C4-2B (cell line): Measurements from ENCODE around the gene KCNK3.

Source experiments
- ZFX ChIP-seq: fragments of 450-650 bp; IDR thresholded peaks from 2 replicates; pipeline ENCODE4 v1.6.1; 2017
- TF ChIP-seq, protein P1 (sequence below): fragments of 450-650 bp; conservative IDR thresholded peaks from 2 replicates; pipeline ENCODE4 v1.5.1; 2017; ENCODE audit warnings: mild to moderate bottlenecking

DNA sequence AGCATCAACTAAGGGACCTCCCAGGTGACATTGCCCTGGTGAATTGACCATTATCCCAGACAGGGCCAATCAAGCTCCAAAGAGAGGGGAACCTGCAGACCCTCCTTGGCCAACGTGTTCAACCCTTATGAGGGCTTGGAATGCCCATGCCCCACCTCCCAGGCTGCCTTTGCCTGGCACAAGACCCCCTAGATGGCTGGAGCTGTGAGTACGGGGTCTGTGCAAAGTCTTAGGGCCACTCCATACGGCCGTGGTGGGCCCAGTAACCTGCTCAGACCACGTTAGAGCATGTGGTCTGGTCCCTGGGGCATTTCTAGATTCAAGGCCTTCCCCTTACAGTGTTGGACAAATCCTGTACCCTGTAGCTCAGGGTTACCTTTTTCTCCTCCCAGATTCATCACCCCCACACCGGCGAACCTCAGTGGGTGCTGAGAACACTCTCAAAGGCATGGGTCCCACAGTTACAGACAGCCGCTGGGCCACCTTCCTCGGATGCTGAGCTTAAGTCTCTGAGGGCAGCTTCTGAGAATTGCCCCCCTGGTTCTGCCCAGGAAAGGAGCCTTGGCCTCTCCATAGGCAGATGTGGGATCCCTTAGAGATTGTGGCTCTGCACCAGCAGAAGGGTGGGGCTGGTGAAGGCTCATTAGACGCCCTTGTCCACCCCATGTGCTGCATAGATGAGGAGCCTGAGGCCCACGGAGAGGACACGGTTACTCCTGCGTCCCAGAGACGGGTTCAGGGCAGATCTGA, 18.3 kb upstream of the KCNK3 start:
- TF ChIP-seq, protein P1, sequence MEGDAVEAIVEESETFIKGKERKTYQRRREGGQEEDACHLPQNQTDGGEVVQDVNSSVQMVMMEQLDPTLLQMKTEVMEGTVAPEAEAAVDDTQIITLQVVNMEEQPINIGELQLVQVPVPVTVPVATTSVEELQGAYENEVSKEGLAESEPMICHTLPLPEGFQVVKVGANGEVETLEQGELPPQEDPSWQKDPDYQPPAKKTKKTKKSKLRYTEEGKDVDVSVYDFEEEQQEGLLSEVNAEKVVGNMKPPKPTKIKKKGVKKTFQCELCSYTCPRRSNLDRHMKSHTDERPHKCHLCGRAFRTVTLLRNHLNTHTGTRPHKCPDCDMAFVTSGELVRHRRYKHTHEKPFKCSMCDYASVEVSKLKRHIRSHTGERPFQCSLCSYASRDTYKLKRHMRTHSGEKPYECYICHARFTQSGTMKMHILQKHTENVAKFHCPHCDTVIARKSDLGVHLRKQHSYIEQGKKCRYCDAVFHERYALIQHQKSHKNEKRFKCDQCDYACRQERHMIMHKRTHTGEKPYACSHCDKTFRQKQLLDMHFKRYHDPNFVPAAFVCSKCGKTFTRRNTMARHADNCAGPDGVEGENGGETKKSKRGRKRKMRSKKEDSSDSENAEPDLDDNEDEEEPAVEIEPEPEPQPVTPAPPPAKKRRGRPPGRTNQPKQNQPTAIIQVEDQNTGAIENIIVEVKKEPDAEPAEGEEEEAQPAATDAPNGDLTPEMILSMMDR: no peak
- TF ChIP-seq ZFX: no peak
